Neural progenitor cell (in vitro differentiated cells): ENCODE results near the gene RAB11FIP3. TPM values are rescaled to one million over a fixed set of nuclear protein-coding genes. Genes with fewer than 3 reads are reported as not detected.
A peak's percentile ranks its signal among the peaks of the same experiment; 100 is the strongest.

Source experiments
- DNase-seq: peaks from one replicate; pipeline ENCODE4 v3.0.0-alpha.2; 2016; ENCODE audit warnings: low spot score
- H2AFZ ChIP-seq: fragments of 200-600 bp; sonication (generic); replicated peaks from 2 replicates; pipeline ENCODE4 v1.6.1; 2016; ENCODE audit warnings: antibody characterized with exemption
- H3F3A ChIP-seq: fragments of 200-600 bp; sonication (generic); 2 replicates; pipeline ENCODE4 v1.6.1; 2016; ENCODE audit warnings: antibody characterized with exemption, low read depth
- H3K27ac ChIP-seq: fragments of 200-600 bp; sonication (generic); 2 replicates; pipeline ENCODE4 v1.5.1; 2016; ENCODE audit warnings: mild to moderate bottlenecking
- H3K27me3 ChIP-seq: fragments of 200-600 bp; sonication (generic); 2 replicates; pipeline ENCODE4 v1.6.1; 2016; ENCODE audit warnings: mild to moderate bottlenecking, moderate library complexity
- H3K36me3 ChIP-seq: fragments of 200-600 bp; sonication (generic); 2 replicates; pipeline ENCODE4 v1.5.1; 2016
- H3K4me1 ChIP-seq: fragments of 200-600 bp; sonication (generic); 2 replicates; pipeline ENCODE4 v1.6.1; 2016; ENCODE audit warnings: mixed run types
- H3K4me2 ChIP-seq: fragments of 200-600 bp; sonication (generic); 2 replicates; pipeline ENCODE4 v1.6.1; 2016
- H3K4me3 ChIP-seq: fragments of 200-600 bp; sonication (generic); 2 replicates; pipeline ENCODE4 v1.5.1; 2016
- H3K79me2 ChIP-seq: fragments of 200-600 bp; sonication (generic); 2 replicates; pipeline ENCODE4 v1.6.1; 2016; ENCODE audit warnings: low read depth
- H3K9ac ChIP-seq: fragments of 200-600 bp; sonication (generic); 2 replicates; pipeline ENCODE4 v1.6.1; 2016
- H3K9me3 ChIP-seq: fragments of 200-600 bp; sonication (generic); 2 replicates; pipeline ENCODE4 v1.5.1; 2016; ENCODE audit warnings: low read depth
- H4K20me1 ChIP-seq: fragments of 200-600 bp; sonication (generic); 2 replicates; pipeline ENCODE4 v1.6.1; 2016; ENCODE audit warnings: low read depth
- H3K27ac Mint-ChIP-seq: 3 replicates; pipeline ENCODE4 v1.8.0; 2021; ENCODE audit warnings: mixed read lengths
- H3K27me3 Mint-ChIP-seq: 2 replicates; pipeline ENCODE4 v1.8.0; 2022; ENCODE audit warnings: low read depth, mild to moderate bottlenecking, inconsistent platforms, moderate library complexity, mixed read lengths; ENCODE audit not compliant: insufficient read depth
- H3K36me3 Mint-ChIP-seq: 3 replicates; pipeline ENCODE4 v1.8.0; 2021; ENCODE audit warnings: mixed read lengths
- H3K4me1 Mint-ChIP-seq: 3 replicates; pipeline ENCODE4 v1.8.0; 2021; ENCODE audit warnings: mixed read lengths
- H3K4me3 Mint-ChIP-seq: 3 replicates; pipeline ENCODE4 v1.8.0; 2021; ENCODE audit warnings: mild to moderate bottlenecking, moderate library complexity, mixed read lengths
- H3K9me3 Mint-ChIP-seq: 3 replicates; pipeline ENCODE4 v1.8.0; 2020; ENCODE audit warnings: mixed read lengths
- EZH2 ChIP-seq: fragments of 200-600 bp; sonication (generic); IDR thresholded peaks from 2 replicates; pipeline ENCODE4 v1.6.1; 2017; ENCODE audit warnings: antibody characterized with exemption, mild to moderate bottlenecking, moderate library complexity
- EZH2phosphoT487 ChIP-seq: fragments of 200-600 bp; sonication (generic); IDR thresholded peaks from 2 replicates; pipeline ENCODE4 v1.6.1; 2017; ENCODE audit warnings: antibody characterized with exemption
- total RNA-seq: library from RNA; depleted of rRNA; stranded (reverse); fragments of >200 nt; gene quantifications from 2 replicates; pipeline ENCODE4 v1.2.3, GENCODE V29; 2015; ENCODE audit warnings: low replicate concordance
- TF ChIP-seq, protein P1 (sequence below): fragments of 200-600 bp; sonication (generic); IDR thresholded peaks from 2 replicates; pipeline ENCODE4 v1.5.1; 2017; ENCODE audit warnings: antibody characterized with exemption, mild to moderate bottlenecking

RAB11FIP3 gene
- total RNA-seq, 1 donor from 2014 or later: 15.5 TPM

DNA sequence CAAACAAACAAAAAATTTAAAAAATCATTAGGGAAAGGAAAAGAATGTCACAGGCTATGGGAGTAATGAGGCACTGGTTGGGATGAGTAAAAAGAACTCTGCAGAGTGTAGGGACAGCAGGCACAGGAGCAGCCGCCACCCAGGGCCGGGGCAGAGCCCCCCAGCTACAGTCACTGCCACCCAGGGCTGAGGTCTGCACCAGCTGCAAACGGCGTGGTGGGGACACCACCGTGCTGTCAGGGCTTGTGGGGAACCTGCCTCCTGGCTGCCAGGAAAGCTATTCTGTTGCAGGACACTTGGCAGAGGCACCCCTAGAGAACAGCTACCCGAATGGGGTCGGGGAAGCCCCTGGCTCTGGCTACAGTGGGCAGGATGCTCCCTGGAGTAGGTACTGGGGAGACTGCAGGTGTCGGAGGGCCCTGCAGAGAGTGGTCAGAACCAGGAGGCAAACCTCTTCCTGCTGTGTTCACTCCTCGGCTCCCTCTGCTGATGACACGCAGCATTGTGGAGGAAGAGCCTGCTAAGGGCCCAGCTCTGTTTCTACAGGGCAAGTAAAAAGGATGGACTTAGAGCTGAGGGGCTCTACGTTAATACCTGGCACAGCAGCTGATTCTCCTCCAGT lies 69.8 kb downstream of the RAB11FIP3 start:
- Mint-ChIP-seq H3K9me3 (no peaks in the 10 kb centered on the region), H3K36me3 (peaks cover 16% of the 10 kb centered on the region), H3K27me3 (peaks cover 2% of the 10 kb centered on the region), H3K4me1 (peaks cover 8% of the 10 kb centered on the region), H3K4me3 (no peak overlapping the region), H3K27ac (no peak overlapping the region)
- Histone ChIP-seq H3K79me2 (no peaks in the 10 kb centered on the region), H3K27ac (no peak overlapping the region), H3K4me3 (no peak overlapping the region), H2AFZ (no peak overlapping the region), H3K4me2 (no peak overlapping the region), H3K9ac (no peak overlapping the region), H3K4me1 (peaks cover 12% of the 10 kb centered on the region), H3F3A (no peaks in the 10 kb centered on the region), H4K20me1 (peaks cover 22% of the 10 kb centered on the region), H3K36me3 (no peaks in the 10 kb centered on the region), H3K9me3 (no peaks in the 10 kb centered on the region), H3K27me3 (no peaks in the 10 kb centered on the region)
- TF ChIP-seq EZH2 (no peak), EZH2phosphoT487 (no peak)
- TF ChIP-seq, protein P1, sequence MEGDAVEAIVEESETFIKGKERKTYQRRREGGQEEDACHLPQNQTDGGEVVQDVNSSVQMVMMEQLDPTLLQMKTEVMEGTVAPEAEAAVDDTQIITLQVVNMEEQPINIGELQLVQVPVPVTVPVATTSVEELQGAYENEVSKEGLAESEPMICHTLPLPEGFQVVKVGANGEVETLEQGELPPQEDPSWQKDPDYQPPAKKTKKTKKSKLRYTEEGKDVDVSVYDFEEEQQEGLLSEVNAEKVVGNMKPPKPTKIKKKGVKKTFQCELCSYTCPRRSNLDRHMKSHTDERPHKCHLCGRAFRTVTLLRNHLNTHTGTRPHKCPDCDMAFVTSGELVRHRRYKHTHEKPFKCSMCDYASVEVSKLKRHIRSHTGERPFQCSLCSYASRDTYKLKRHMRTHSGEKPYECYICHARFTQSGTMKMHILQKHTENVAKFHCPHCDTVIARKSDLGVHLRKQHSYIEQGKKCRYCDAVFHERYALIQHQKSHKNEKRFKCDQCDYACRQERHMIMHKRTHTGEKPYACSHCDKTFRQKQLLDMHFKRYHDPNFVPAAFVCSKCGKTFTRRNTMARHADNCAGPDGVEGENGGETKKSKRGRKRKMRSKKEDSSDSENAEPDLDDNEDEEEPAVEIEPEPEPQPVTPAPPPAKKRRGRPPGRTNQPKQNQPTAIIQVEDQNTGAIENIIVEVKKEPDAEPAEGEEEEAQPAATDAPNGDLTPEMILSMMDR: peak; percentile 40
- peak; percentile 42 for DNase-seq

DNA sequence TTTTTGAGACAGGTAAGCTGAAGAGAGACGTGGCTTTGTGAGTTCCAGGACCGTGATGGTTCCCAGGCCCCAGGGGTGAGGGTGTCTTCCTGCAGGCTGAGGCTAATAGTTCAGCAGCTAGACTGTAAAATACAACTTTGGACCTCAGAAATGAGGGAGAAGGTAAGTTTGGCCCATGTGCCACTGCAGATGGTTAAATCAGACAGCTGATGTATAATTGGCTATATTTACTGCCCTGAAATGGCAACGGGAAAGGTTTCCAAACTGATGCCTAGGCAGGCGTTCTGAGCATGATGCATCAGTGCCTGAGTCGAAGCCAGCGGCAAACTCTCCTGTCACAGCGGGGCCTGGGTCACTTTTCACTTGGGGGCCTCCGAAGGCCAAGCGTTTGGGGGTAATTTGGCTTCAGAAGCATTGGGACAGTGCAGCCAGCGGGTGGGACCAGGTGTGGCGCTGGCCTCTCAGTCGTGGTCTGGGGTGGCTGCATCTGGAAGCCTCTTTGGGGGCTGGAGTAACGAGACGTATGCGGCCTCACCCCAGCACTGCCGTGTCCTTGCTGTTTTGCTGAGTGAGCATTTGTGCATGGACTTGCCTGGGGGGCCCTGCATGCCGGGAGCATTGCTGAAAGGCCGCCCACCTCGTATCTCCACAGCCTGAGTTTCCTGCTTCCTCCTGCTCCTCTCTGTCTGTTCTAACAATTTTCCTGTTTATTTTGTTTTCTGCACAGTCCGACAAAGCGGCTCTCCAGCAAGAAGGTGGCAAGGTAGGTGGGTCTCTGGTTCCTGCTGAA lies 70.8 kb downstream of the RAB11FIP3 start:
- Mint-ChIP-seq H3K27me3 (peaks cover 2% of the 10 kb centered on the region), H3K4me3 (no peak overlapping the region), H3K36me3 (peaks cover 16% of the 10 kb centered on the region), H3K4me1 (peaks cover 8% of the 10 kb centered on the region), H3K9me3 (no peaks in the 10 kb centered on the region), H3K27ac (no peak overlapping the region)
- H3K4me1 ChIP-seq: peaks cover 4% of the 10 kb centered on the region
- H3K27ac ChIP-seq: no peak overlapping the region
- H3K79me2 ChIP-seq: no peaks in the 10 kb centered on the region
- peaks cover 17% of the 10 kb centered on the region for H4K20me1 ChIP-seq
- no peaks in the 10 kb centered on the region for H3F3A ChIP-seq
- H3K9ac ChIP-seq: no peak overlapping the region
- DNase-seq: no peak
- H3K4me3 ChIP-seq: no peak overlapping the region
- H3K4me2 ChIP-seq: no peak overlapping the region
- H3K9me3 ChIP-seq: no peaks in the 10 kb centered on the region
- H2AFZ ChIP-seq: no peak overlapping the region
- no peaks in the 10 kb centered on the region for H3K27me3 ChIP-seq
- no peaks in the 10 kb centered on the region for H3K36me3 ChIP-seq
- TF ChIP-seq EZH2phosphoT487: no peak
- TF ChIP-seq, protein P1: no peak
- TF ChIP-seq EZH2: no peak

DNA sequence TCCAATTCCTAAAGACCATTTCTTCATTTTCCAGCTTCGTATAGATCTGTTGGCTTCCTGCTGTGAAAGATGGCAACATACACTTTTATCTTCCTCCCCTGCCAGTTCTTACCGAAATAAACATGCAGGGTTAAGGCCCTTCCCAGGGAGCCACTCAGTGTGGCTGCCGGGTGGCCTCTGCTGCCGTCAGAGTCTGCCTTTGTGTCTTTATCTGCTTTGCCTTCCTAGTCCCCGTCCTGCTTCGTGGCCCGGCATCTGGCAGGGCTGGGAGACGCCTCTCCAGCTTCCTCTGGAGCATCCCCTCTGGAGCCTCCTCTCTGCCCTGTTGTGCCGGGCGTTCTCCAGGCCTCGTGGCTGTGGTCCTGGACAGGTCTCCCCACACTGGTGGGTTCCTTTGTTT lies 71.8 kb downstream of the RAB11FIP3 start:
- no peak overlapping the region for H3K4me3 ChIP-seq
- no peaks in the 10 kb centered on the region for H3F3A ChIP-seq
- no peaks in the 10 kb centered on the region for H3K9me3 ChIP-seq
- no peak overlapping the region for H3K4me3 Mint-ChIP-seq
- no peaks in the 10 kb centered on the region for H3K36me3 ChIP-seq
- no peaks in the 10 kb centered on the region for H3K9me3 Mint-ChIP-seq
- no peak for TF ChIP-seq EZH2
- TF ChIP-seq, protein P1: no peak
- no peak for TF ChIP-seq EZH2phosphoT487
- no peak overlapping the region for H3K4me2 ChIP-seq
- H3K27ac Mint-ChIP-seq: peak overlapping the region; percentile 26
- H3K27me3 Mint-ChIP-seq: peaks cover 2% of the 10 kb centered on the region
- H3K79me2 ChIP-seq: no peaks in the 10 kb centered on the region
- peaks cover 12% of the 10 kb centered on the region for H4K20me1 ChIP-seq
- no peak for DNase-seq
- no peak overlapping the region for H3K9ac ChIP-seq
- H3K36me3 Mint-ChIP-seq: peaks cover 12% of the 10 kb centered on the region
- no peak overlapping the region for H2AFZ ChIP-seq
- H3K4me1 Mint-ChIP-seq: peaks cover 6% of the 10 kb centered on the region
- H3K27ac ChIP-seq: no peak overlapping the region
- no peaks in the 10 kb centered on the region for H3K27me3 ChIP-seq
- H3K4me1 ChIP-seq: no peaks in the 10 kb centered on the region
